LoVo (cell line): ENCODE results near the gene AMBP.

Experiments
- DNase-seq: peaks from one replicate; pipeline ENCODE4 v3.0.0-alpha.2; 2016; ENCODE audit warnings: low spot score

Gene AMBP

DNA sequence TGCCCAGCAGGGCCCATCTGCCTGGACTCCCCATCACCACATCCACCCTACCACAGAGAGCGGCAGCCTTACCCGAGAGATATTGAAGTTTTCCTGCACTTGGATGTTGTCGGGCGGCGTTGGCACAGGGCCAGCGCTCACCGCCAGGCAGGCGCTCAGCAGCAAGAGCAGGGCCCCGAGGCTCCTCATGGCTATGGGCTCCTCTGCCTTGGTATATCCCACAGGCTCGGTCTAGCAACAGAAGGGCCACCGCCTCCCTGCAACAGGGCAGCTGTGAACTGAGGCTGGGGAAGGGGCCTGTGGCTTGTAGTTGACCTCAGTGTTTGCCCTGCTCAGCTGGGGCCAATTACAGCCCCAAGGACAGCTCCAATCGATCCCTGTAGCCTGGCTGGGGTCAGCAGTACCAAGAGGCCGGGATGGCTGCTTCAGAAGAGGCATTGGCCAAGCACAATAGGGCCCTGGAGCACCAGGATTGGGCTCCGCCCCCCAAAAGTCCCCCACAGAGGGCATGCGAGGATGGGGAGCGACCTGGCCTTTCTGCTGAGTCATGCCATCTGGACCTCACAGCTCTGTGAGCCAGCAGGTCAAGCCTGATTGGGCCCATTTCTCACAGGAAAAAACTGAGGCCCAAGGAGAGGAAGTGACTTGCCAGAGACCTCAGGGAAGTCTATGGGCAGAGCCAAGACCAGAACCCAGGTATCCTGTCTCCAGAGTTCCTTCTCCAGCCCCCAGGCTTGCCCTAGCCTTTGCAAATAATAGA is at the start of gene AMBP:
TSS of gene AMBP (minus strand) at position 280 of the 760 bp plus-strand sequence. CDS start at position 189, 91 bp downstream.
- DNase-seq = no peak

DNA sequence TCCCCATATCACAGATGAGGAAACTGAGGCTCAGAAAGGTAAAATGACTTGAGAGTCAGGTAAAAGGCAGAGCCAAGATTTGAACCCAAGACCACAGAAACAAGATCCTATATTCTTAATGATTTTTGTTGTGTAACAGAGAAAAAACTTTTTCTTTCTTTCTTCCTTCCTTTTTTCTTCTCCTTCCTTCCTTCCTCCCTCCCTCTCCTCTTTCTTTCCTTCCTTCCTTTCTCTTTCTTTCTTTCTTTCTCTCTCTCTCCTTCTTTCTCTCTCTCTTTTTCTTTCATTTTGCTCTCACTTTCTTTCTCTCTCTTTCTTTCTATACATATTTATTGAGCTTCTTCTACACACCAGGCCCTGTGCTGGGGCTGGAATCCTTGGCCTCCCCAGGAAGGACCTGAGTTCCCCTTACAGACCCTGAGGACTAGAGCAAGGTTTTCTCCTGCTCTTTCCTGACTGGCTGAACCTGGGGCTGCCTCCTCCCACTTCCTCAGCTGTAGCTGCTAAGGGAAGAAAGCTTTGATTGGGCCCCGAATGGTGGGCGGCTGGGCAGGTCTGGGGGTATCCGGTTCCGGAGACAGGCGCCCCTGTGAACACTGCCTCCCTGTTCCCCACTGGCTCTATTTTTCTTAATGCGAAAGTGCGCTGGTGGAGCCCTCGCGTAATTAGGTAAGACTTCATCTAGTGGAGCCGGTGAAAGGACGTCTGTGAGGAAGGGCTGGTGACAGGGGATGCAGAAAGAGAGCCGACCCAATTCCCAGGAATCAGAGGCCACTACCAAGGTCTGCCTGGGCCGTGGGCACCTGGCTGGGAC is 48.4 kb upstream of the AMBP start:
- DNase-seq = no peak

DNA sequence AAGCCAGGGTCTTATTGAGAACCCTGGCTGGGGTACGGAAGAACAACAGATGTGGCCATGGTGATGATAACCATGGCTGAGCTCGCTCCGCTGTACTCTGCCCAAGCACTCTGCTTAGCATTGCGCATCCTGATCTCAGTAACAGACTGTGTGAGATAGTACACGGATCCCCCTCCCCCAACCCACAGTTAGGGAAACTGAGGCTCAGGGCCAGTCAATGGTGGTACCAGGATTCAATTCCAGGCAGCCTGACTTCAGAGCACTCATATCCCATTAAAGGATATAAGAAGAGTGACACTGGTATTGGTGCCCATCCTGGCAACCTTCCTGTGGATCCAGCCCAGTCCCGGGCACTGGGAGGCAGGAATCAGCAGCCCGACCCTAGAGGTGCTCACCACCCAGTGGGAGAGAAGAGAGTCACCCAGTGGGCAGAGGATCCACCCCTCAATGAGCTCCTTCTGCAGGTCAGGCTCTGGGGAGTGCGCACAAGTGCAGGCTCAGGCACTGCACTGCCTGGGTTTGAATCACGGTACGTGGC is 47.4 kb upstream of the AMBP start:
- DNase-seq = no peak

DNA sequence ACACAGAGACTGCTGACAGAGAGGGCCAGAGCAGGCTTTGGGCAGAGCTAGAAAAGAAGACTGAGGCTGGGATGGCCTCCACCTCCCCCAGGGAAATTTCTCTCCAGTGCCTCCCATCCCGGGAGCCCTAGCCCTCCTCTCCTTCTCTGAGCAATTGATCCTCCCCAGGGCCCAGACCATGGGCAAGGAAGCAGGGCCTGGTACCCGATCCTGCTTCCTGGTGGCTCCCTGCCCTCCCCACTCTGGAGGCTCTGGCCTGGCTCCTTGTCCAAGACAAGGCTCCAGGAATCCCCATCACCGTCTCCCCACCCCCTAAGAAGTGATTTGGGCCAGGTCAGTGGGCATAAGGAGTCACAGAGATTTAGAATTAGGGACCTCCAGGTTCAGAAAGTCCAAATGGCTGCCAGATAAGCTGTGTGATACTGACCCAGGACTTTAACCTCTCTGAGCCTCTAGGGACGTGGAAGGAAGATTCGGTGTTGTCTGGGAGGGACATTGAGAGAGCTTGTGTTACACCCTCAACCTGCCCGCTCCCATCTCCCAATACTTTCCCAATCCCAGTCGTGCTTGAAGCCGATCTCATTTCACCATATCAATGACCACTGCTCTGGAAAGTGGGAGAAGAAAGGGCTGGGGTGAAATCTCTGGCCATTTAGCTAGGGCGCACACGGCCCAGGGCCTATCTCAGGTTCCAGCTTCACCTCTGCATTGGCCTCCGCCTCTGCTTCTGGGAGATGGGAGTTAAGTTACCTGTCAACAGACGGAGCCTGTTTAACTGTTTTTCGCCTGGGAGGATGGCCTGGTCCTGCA is 46.8 kb upstream of the AMBP start:
- no peak for DNase-seq

DNA sequence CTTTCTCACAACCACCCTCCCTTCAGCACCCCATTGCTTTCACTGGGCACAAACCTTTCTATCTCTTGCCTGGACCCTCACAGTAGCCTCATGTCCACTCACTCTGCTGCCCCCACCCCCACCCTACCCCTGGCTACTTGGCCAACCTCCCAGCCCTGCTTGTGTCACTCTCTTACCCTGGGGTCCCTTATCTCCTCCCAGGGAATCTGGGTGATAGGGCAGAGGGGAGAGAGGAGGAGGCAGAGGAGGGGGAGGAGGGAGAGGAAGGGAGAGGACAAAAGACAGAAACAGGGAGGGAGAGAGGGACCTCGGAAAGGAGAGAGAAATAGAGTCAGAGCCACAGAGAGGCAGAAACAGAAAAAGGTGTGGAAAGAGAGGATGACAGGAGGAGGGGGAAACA is 46.0 kb upstream of the AMBP start:
- no peak for DNase-seq

DNA sequence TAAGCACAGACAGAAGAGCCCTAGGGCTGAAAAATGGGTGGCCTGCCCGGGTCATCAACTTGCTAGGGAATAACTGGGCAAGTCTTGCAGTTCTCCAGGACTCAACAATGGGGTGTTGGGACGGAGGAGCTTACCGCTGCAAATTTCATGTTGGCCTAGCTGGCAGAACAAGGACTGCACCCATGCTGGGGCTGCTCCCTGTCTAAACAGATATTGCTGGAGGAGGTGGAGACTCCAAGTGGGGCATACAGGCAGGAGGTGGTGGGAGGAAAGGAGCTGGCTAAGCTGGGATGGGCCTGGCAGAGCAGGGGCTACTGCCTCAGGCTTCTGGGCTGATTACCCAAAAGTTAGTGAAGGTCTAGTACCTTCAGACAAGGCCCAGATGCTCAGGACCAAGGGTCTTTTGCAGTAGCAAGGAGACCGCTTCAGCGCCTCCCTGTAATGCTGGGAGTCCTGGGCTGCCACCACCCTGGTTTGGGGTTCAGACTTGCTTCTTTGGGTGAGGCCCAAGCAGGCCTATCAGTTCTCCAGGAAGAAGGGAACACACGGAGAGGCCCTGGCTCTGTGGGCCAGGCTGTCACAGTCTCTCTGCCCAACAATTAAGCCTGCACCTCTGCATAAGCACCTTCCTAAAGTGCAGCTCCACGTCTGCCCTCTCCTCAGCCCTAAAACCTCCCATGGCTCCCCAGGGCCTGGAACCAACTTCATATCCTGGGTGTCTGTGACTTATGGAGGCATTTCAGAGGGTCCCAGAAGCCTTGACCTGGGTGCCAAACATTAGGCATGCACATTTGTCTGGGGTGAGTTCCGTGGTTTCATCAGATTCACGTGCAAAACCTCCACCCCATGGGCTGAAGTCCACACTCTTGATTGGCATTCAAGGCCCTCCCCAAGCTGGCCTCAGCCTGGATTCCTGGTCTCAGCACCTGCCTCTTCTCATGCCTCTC is 45.2 kb upstream of the AMBP start:
- DNase-seq = no peak

DNA sequence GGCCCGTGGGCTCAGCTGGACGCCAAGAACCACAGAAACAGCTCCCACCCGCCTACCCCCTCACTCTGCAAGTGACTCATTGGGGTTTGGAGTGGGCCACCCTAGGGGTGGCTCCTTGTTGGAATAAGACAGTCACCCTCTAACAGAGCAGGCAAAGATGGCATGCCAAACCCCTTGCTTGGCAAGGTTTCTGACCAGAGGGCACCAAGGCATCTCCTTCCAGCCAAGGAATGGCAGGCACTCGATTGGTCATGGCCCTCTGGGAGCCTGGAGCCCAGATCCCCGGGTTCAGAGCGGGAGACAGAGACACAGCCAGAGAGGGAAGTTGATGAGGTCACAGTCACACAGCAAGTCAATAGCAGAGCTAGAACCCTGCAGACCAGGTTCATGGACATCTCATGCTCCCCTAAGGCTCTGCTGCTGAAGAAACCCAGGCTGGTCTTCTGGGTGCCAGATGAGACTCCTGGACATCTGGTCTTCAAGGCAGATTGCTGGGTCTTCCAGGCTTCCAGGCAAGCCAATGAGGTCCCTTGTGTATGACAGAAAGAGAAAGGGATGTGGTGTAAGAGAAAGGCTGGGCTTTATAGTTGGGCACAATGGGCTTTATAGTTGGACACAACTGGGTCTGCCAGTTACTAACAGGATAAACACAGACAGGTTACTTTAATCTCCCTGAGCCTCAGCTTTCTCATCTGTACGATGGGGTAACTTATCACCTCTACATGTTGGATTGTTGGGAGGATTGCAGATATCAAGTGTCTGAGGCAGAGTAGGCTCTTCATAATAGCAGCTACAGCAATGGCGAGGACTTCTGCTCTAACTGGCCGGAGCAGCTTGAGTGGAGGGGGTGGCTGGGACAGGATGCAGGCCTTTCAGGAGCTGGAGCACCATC is 44.3 kb upstream of the AMBP start:
- no peak for DNase-seq

DNA sequence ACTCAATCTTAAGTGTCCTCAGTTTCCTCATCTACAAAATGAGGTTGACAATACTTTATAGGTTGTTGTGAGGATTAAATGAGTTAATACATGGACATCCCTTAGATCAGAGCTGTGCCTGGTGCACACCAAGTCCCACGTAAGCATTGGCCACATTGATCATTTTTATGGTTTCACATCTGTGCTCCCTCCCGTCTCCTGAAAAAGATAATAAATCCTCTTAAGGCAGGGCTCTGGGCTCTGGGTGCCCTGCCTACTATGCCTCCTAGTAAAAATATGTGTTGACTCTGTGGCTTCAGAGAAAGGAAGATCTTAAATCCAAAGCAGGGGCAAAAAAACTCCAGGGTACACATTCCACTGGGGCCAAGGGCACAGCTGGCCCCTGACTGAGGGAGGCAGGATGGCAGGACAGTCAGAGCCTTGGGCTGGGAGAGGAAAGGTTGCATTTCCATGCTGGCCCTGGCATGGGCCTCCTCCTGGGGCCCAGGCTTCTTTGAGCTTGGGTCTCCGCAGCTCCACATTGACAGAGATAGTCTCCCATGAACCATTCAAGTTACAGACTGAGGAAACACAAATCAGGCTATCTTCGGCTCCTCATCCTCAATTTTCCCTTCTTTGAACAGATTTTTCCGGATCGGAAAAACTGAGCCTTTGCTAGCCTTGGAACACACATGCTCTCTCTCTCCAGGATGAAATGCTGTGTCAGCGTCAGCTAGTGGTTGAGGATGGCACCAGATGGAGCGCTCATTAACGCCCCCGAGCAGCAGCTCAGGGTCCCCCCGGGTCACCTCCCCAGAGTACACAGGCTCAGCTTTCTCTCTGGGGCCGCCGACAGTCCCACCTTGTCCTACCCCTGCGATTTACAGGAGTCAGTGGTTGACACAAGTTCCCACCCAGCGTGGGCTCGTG is 43.4 kb upstream of the AMBP start:
- no peak for DNase-seq

DNA sequence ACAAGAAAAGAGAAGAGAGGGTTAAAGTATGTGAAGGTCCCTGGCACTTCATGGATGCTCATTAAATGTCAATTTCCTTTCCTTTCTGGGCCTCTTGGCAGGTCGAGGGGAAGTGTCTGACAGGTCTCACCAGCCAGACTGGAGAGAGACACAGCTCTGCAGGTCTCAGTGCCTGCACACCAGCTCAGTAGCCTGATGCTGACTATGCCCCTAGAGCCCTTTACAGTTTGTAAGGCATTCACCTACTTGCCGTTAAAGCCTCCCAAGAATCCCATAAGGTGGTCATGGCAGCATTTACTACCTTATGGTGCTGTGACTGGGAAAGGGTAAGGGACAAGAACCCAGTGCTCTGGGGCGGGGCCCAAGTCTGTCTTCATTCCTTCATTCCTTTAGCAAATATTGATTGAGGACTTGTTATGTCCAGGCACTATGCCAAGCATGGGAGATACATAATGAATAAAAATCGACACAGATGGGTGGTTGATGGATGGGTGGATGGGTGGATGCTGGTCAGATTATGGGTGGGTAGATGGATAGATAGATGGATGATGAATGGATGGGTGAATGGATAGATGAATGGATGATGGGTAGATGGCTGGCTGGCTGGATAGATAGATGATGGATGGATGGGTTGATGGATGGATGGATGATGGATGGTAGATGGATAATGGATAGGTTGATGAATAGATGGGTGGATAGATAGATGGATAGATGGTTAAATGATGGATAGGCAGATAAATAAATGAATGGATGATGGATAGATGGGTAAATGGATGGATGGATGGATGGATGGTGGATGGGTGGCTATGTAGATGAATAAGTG is 42.3 kb upstream of the AMBP start:
- DNase-seq = no peak

DNA sequence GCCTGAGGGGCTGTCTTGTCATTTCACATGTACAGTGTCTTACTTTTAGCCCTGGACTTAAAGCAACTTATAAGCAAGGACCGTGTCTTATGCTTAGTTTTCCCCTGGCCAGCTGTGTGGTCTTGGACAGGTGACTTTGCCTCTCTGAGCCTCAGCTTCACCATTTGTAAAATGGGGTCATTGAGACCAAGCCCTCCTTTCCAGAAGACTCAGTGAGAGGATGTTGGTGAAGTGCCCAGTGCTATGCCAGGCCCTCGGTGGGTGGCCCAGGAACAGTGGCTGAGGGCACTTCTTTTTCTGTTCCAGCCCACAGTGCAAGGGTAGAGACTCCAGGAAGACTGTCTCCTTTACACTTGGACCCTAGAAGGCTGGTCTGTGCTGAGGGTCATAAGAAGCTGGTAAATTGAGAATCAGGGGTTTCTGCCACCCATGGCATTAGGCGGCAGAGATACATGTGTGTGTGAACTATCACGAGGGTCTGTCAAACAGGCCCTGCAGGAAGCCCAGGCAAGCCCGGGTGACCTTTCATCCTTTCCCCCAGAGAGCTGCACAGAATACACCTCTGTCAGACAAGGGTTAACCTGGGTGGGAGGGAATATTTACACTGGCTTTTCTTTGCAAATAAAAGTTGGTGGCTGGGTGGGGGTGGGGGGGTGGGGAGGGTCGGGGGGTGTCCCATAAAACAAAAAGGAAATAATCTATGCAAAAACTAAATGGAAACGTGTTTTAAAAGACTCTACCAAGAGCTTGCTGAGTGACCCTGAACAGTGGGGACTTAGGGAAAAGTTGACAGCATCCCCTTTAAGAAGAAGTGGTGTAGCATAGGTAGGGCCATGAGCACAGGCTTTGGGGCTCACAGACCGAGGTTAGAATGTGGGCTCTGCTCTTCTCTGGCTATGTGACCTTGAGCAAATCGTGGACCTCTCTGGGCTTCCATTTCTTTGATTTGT is 41.4 kb upstream of the AMBP start:
- DNase-seq = no peak

DNA sequence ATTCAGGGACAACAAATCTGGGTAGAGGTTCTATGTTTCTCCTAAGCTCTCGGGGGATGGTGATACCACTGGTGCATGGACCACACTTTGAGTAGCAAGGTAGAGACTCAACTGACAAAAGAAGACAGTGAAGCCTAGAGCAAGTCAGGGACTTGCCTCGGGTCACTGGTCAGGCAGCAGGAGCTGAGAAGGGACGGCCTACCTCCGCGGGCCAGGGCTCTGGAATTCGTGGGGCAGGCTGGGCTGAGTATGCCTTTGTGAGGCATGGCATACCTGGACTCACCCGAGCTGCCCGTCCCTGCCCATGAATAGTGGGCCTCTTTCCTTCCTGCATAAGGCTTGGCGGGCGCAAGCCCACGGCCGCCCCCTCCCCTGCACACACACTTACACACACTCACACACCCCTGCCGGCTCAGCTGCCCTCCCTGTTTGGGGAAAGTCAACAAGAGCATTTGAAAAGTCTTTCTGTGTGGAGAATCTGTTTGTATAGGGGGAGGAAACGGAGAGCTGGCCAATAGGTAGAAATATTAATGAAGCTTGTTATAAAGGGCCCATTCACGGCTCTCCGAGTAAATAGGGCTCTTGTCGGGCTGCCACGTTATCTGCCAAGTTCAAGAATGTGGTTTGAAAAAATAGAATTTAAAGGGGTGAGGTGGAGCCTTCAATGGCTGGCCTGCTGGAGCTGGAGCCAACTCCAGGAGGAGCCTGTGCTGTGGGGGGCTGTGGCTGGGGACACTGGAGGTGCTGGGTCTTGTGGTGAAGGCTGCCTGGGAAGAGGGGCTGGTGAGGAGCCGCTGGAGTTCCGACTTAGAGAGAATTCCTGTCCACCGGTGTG is 40.1 kb upstream of the AMBP start:
- no peak for DNase-seq

DNA sequence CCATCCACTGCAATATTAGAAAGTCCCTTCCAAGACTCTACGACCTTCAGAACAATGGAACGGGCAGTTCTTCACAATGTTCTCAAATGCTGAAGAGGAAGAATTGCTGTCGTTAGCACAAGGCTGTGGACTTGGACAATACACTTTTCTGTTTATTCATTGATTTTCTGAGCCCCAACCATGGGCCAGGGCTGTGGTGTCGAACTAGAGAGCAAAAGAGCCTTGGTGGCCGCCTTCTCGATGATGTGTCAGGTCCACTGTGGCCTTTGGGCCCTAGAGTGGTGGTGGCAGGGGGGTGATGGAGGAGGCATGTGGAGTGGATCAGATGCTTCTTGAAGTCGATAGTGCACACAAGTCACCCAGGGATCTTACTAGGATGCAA is 39.5 kb upstream of the AMBP start:
- DNase-seq = no peak

DNA sequence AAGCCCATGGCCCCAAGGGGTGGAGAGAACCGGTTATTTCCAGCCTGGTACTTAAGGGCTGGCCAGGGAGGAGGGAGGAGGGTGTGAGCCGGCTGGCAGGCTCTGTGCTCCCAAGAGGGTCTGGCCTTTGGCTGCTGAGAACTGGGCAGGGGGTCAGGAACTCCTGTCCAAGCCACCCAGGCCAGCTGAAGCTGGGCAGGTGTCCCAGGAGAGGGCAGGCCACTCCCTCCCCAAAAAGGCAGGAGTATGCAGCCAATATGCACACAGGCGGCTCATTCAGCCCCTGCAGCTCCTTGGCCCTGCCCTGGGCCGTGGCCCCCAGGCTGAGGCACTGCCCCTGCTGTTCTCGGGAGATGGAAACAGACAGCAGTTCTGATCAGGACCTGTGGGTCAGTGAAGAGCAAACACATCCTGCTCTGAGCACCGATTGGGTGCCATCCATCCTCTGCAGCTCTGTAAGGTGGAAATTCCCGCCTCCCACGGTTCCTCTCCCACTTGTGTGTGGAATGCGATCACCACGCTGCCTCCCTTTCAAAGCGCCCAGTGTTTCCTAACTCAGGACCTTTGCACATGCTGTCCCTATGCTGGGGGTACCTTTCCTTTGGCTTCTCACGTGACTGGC is 38.1 kb upstream of the AMBP start:
- no peak for DNase-seq

DNA sequence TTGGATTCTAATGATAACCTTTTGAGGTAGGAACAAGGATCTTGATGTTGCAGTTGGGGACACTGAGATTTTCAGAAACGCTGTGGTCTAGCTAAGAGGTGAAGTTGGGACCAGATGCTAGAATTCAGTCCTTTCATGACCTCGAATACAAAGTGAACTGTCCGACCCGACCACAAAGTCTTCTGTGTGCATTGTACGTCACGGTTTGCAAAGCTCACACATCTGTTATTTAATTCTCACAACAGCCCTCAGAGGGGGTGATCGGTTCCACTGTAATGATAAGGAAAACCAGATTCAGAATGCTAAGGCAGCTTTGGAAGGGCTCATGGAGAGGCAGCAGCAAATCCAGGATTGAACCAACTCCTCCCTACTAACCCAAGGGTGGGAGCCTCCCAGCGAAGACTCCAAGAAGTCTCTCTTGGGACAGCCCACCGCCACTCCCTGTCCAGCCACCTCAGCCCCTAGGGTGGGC is 37.6 kb upstream of the AMBP start:
- no peak for DNase-seq

DNA sequence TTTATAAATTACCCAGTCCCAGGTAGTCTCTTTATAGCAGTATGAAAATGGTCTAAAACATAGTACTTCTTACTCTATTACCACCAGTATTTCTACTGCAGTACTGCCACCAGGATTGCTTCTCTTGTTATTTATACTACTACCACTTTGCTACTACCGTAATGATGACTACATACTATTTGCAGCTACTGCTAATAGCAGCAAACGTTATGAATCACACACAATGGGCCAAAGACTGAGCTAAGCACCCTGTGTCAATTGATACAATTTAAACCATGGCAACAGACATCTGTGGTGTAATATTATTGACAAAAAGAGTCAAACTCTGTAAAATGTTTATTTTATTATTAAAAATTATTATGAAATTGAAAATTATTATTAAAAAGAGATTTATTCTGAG is 36.3 kb upstream of the AMBP start:
- no peak for DNase-seq
